OCI-LY3 (cell line): ENCODE data around the gene MAPK9.

Source experiments
- CTCF ChIP-seq: fragments of 200-600, 300-600 bp; sonication (generic); IDR thresholded peaks from 2 replicates; pipeline ENCODE4 v1.5.1; 2014; ENCODE audit warnings: antibody characterized with exemption, low read length, low read depth
- EZH2phosphoT487 ChIP-seq: fragments of 200-600 bp; shearing (Covaris generic); IDR thresholded peaks from 2 replicates; pipeline ENCODE4 v1.6.1; 2018; ENCODE audit warnings: antibody characterized with exemption, mixed run types, low read depth

GRCh38 chr5:180334176-180334575, 42.3 kb upstream of the MAPK9 start:
- TF ChIP-seq CTCF (no peak), EZH2phosphoT487 (no peak)
